ENCODE data around the gene WNT1.

WNT1 gene

GRCh38 chr12:49030714-49031572 is 52.8 kb downstream of the WNT1 start:
- no peak for DNase-seq

- DNase-seq, result no peak
Observed at GRCh38 chr12:49031573-49032161, 53.5 kb downstream of the WNT1 start.

Data from CD4-positive, alpha-beta T cell treated with Interleukin-6 for 4 hours (primary cell).